ENCODE measurements around the gene STH.

STH gene

DNA sequence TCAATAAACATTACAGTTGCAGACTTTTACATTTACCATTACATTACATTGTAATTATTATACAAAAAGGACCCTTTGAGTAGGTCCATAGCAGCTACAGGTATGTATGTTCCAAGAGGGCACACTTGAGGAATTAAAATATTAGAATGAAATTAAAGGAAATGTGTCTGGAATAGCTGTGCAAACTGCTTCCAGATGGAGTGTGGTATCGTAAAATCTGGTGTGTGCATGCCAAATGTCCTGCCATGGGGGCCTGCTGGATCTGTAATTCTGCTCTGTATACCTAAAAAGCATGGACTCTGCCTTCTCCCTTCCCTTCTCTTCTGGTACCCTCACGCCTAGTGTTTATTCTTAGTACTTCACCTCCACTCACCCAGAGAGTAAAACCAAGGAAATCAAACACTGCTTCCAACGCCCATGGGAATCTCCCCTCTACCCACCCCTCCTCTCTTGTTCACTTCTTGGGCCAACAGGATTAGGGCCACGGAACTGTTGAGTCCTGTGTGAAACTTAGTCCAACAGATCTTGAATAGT, 38.7 kb downstream of the STH start:
- H3K4me3 ChIP-seq (ENCODE audit: control insufficient read depth, low read depth, low read length): no peak overlapping the region
- TF ChIP-seq, protein P1, sequence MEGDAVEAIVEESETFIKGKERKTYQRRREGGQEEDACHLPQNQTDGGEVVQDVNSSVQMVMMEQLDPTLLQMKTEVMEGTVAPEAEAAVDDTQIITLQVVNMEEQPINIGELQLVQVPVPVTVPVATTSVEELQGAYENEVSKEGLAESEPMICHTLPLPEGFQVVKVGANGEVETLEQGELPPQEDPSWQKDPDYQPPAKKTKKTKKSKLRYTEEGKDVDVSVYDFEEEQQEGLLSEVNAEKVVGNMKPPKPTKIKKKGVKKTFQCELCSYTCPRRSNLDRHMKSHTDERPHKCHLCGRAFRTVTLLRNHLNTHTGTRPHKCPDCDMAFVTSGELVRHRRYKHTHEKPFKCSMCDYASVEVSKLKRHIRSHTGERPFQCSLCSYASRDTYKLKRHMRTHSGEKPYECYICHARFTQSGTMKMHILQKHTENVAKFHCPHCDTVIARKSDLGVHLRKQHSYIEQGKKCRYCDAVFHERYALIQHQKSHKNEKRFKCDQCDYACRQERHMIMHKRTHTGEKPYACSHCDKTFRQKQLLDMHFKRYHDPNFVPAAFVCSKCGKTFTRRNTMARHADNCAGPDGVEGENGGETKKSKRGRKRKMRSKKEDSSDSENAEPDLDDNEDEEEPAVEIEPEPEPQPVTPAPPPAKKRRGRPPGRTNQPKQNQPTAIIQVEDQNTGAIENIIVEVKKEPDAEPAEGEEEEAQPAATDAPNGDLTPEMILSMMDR (IDR thresholded peaks at IDR 0.05; ENCODE audit: control insufficient read depth, insufficient read depth, low read depth, low read length, missing control alignments): no peak
- no peak for DNase-seq (ENCODE audit: low read depth)

DNA sequence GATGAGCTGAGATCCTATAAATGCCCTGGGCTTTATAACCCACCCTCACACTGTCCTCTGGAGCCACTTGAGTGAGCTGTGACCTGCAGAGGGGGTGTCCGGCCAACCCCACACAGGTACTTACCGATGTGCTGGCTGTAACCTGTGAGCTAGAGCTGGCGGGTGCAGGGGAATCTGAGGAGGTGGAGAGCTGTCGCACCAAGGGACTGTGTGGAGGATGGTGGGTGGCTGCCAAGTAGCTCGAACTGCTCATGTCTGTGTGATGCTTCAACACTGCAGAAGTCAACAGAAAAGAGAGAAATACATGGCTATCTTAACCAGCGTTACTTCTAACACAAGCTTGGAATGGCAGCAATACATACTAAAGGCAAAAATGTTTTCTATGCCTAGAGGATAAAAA, 39.4 kb downstream of the STH start:
- no peak for DNase-seq (ENCODE audit: low read depth)
- H3K4me3 ChIP-seq (ENCODE audit: control insufficient read depth, low read depth, low read length): no peak overlapping the region
- TF ChIP-seq, protein P1 (IDR thresholded peaks at IDR 0.05; ENCODE audit: control insufficient read depth, insufficient read depth, low read depth, low read length, missing control alignments): no peak

DNA sequence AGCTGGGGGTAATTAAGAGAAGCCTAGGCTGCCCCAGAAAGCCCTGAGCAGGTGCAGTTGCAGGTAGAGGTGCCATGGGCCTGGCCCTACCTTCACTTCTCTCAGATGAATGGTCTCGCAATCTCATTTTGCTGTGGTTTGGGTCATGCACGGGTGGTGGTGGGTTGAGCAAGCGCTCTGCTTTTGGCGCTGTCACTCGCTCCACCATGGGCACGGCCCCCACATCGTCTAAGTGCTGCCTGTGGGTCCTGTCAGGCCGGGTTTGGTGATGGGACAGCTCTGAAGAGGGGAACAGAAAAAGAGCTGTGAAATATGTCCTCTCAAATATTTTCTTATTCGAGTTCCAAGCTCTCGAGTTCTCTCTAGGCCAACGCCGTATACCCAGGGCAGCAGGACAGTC, 39.9 kb downstream of the STH start:
- H3K4me3 ChIP-seq (ENCODE audit: control insufficient read depth, low read depth, low read length): no peak overlapping the region
- no peak for DNase-seq (ENCODE audit: low read depth)
- TF ChIP-seq, protein P1 (IDR thresholded peaks at IDR 0.05; ENCODE audit: control insufficient read depth, insufficient read depth, low read depth, low read length, missing control alignments): no peak

DNA sequence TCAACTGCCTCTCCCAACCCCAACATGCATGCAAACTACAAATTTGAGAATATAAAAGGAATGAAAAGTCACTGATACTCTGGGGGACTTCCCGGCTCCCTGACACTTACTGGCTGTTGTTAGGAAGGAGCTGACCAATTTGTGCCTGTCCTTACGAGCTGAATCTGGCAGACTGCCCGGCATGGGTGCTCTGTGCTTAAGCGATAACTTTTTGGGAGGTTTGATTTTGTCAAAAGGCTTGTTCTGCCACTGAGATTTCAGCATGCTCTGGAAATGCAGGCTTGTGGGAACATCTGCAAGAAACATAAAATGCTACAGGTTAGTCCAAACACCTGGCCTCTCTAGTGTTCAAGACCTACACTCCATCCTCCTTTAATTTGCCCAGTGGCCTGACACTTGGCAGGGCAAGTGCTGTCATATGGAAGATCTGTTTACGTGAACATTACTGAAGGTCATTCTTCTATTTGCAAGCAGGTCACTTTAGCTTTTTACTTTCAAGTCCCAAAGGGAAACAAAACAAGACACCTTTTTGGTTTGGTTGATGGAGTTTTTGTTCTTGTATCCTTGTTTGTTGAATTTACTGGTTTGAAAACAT, 40.6 kb downstream of the STH start:
- TF ChIP-seq, protein P1 (IDR thresholded peaks at IDR 0.05; ENCODE audit: control insufficient read depth, insufficient read depth, low read depth, low read length, missing control alignments): no peak
- DNase-seq (ENCODE audit: low read depth): no peak
- H3K4me3 ChIP-seq (ENCODE audit: control insufficient read depth, low read depth, low read length): no peak overlapping the region

DNA sequence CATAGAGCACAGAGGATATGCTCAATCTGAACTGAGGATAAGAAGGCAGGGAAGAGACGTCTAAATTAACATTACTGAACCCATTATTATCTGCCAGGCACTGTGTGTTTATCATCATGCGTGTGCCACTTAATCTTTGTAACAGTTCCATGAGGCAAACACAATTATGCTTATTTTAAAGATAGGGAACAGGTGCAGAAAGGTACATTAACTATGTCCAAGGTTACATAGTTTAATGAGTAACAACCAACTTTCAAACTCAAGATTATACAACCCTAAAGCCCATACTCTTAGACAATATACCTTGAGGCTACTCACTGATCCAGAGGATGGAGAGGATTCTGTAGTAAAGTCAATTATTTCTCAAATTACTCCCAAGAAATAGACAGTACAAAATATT, 43.2 kb downstream of the STH start:
- H3K4me3 ChIP-seq (ENCODE audit: control insufficient read depth, low read depth, low read length): no peak overlapping the region
- TF ChIP-seq, protein P1 (IDR thresholded peaks at IDR 0.05; ENCODE audit: control insufficient read depth, insufficient read depth, low read depth, low read length, missing control alignments): no peak
- no peak for DNase-seq (ENCODE audit: low read depth)

DNA sequence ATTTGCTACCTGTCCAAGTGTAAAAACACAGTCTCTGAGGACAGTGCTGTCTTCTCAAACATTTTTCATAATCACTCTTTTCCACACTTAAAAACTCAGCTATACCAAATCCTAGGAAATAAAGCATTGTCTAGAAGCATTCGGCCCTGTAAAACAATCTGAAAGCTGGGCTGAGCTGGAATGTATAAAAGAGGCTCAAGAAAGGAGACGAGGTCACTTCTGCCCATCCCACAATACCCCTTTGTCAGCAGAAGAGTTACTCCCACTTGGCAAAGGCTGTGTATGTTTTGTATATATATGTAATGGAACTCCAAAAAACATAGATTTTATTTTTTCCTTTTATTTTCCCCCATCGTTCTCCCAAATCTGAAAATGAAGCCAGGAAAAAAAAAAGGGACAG, 43.9 kb downstream of the STH start:
- TF ChIP-seq, protein P1 (IDR thresholded peaks at IDR 0.05; ENCODE audit: control insufficient read depth, insufficient read depth, low read depth, low read length, missing control alignments): no peak
- no peak for DNase-seq (ENCODE audit: low read depth)
- H3K4me3 ChIP-seq (ENCODE audit: control insufficient read depth, low read depth, low read length): no peak overlapping the region
